K562 (cell line): Measurements from ENCODE around the gene MEGF9. TPM values are rescaled to one million over a fixed set of nuclear protein-coding genes. Genes with fewer than 3 reads are reported as not detected.

ENCODE experiments used
- ATAC-seq: fragments of 200-7000 bp; cut with Tn5 transposase; 3 replicates; pipeline ENCODE4 v1.9.1; 2020; ENCODE audit warnings: moderate library complexity
- BruUV-seq: library from RNA; stranded (reverse); fragments of 400-500 nt; replicated peaks from 2 replicates; lab custom pipeline; 2021; lab: Mats Ljungman, UMichigan
- CTCF ChIA-PET: fragments of 300-600 bp; formaldehyde crosslinking; extraction: SDS; loops from one replicate; lab custom pipeline; 2021; ENCODE audit warnings: low intra/inter-chr PET ratio; lab: Yijun Ruan, JAX
- POLR2A ChIA-PET: fragments of 300-600, 350-650 bp; sonication (Branson Sonifier 250); formaldehyde crosslinking; extraction: SDS; loops from one replicate; lab custom pipeline; 2021; ENCODE audit warnings: antibody characterized with exemption, inconsistent platforms; lab: Yijun Ruan, JAX
- DNase-seq, 4 experiments: peaks; one replicate each; pipeline versions ENCODE4 v3.0.0 to v3.0.0-alpha.2; 2011 to 2018; ENCODE audit warnings: low spot score in 3 of 4, mixed read lengths in 3 of 4; ENCODE audit errors: extremely low read depth in 1 of 4
- FAIRE-seq: peaks from 2 replicates; lab custom pipeline; 2011; peaks lifted over from hg19 to GRCh38; lab: Jason Lieb, UNC
- H2AFZ ChIP-seq: 2 replicates; pipeline ENCODE4 v1.6.0; 2011; ENCODE audit warnings: low read depth, low read length, control low read depth, inconsistent platforms
- H3K27ac ChIP-seq: fragments of 200-600 bp; 3 replicates; pipeline ENCODE4 v1.8.0; 2011; ENCODE audit warnings: low read depth, mild to moderate bottlenecking, control low read depth, inconsistent platforms, low read length, moderate library complexity, mixed read lengths; ENCODE audit errors: extremely low read depth
- H3K27me3 ChIP-seq, 2 experiments: fragments of 300-600 bp in 1 of 2; 2 replicates in 1 of 2; 3 replicates in 1 of 2; pipeline versions ENCODE4 v1.6.0 to v1.8.0; 2011; ENCODE audit warnings: inconsistent platforms in 2 of 2, low read length in 2 of 2, mild to moderate bottlenecking in 1 of 2, mixed read lengths in 1 of 2, moderate library complexity in 1 of 2; ENCODE audit not compliant: control insufficient read depth in 2 of 2, insufficient read depth in 2 of 2
- H3K36me3 ChIP-seq: fragments of 300-600 bp; 3 replicates; pipeline ENCODE4 v1.8.0; 2011; ENCODE audit warnings: mild to moderate bottlenecking, low read length, inconsistent platforms; ENCODE audit not compliant: control insufficient read depth, insufficient read depth
- H3K4me1 ChIP-seq, 2 experiments: fragments of 200-600 bp in 1 of 2; replicated peaks in 1 of 2; 2 replicates in 1 of 2; 3 replicates in 1 of 2; pipeline versions ENCODE4 v1.5.1 to v1.8.0; 2011; ENCODE audit warnings: inconsistent platforms in 2 of 2, low read length in 2 of 2, mild to moderate bottlenecking in 1 of 2, mixed read lengths in 1 of 2, moderate library complexity in 1 of 2; ENCODE audit not compliant: control insufficient read depth in 2 of 2, insufficient read depth in 2 of 2
- H3K4me2 ChIP-seq: 2 replicates; pipeline ENCODE4 v1.6.1; 2011; ENCODE audit warnings: low read length, control low read depth, inconsistent platforms, mixed read lengths; ENCODE audit not compliant: insufficient read depth
- H3K4me3 ChIP-seq: fragments of 200-600 bp; sonication (generic), shearing (Covaris generic); 2 replicates; pipeline ENCODE4 v1.5.1; 2016; ENCODE audit warnings: control low read depth, inconsistent platforms
- H3K79me2 ChIP-seq: fragments of 200-600 bp; 3 replicates; pipeline ENCODE4 v1.8.0; 2011; ENCODE audit warnings: low read length, inconsistent platforms; ENCODE audit not compliant: control insufficient read depth, insufficient read depth
- H3K9ac ChIP-seq, 2 experiments: 2 replicates each; pipeline versions ENCODE4 v1.6.0 to v1.6.1; 2011; ENCODE audit warnings: low read depth in 2 of 2, low read length in 2 of 2, control low read depth in 1 of 2, inconsistent platforms in 1 of 2, mild to moderate bottlenecking in 1 of 2, mixed read lengths in 1 of 2; ENCODE audit not compliant: insufficient read depth in 1 of 2
- H3K9me1 ChIP-seq: one replicate; pipeline ENCODE4 v1.6.0; 2011; ENCODE audit warnings: inconsistent platforms, mild to moderate bottlenecking, low read length, moderate library complexity; ENCODE audit not compliant: control insufficient read depth, insufficient read depth
- H3K9me3 ChIP-seq: replicated peaks from 2 replicates; pipeline ENCODE4 v1.5.1; 2011; ENCODE audit warnings: low read depth, low read length, inconsistent platforms; ENCODE audit not compliant: control insufficient read depth, insufficient read depth
- H4K20me1 ChIP-seq: replicated peaks from 2 replicates; pipeline ENCODE4 v1.6.1; 2011; ENCODE audit warnings: low read length, inconsistent platforms, mixed read lengths; ENCODE audit not compliant: control insufficient read depth, insufficient read depth
- ARNT ChIP-seq, 2 experiments: fragments of 450-650 bp; IDR thresholded peaks; 2 replicates each; pipeline ENCODE4 v1.6.1; 2016; ENCODE audit warnings: mild to moderate bottlenecking in 1 of 2
- MCM7 ChIP-seq, 2 experiments: fragments of 450-650 bp; IDR thresholded peaks; 2 replicates each; pipeline ENCODE4 v1.6.1; 2016 to 2018
- TEAD4 ChIP-seq, 2 experiments: sonication (generic) in 1 of 2; formaldehyde crosslinking in 1 of 2; IDR thresholded peaks; 2 replicates each; pipeline versions ENCODE4 v1.6.1 to v1.8.0; 2012 to 2022; ENCODE audit warnings: borderline replicate concordance in 1 of 2, inconsistent platforms in 1 of 2, low read length in 1 of 2, mild to moderate bottlenecking in 1 of 2, missing genetic modification reagents in 1 of 2
- WGBS: fragments of 100-300 bp; shearing (Covaris generic); methylation state at CpG from one replicate; pipeline ENCODE4 v1.1.6; 2016; ENCODE audit warnings: low coverage, mixed read lengths; ENCODE audit not compliant: insufficient coverage; ENCODE audit errors: missing lambda C conversion rate; 5-methylcytosine and 5-hydroxymethylcytosine counted together
- in situ Hi-C: fragments of 300-500 bp; cut with MboI; formaldehyde crosslinking; loops from 4 replicates; pipeline ENCODE4 v1.15.0; 2018; ENCODE audit warnings: inconsistent platforms, mixed read lengths
- intact Hi-C: fragments of 100-400 bp; cut with micrococcal nuclease; formaldehyde crosslinking; loops from 2 replicates; pipeline ENCODE4 v1.14.2; 2022
- polyA plus RNA-seq, 8 experiments: library from polyadenylated mRNA; depleted of rRNA in 4 of 8; stranded (reverse) in 5 of 8; unstranded in 3 of 8; fragments of >200 nt; fragmentation: Nextera tagmentation in 2 of 8; fragmentation: Illumina TruSeq in 1 of 8; extraction: Ambion mirVana in 2 of 8; extraction: Trizol in 1 of 8; gene quantifications; 2 replicates each; pipeline versions ENCODE4 v1.2.1 to v1.2.3, GENCODE V29; 2011 to 2014; ENCODE audit warnings: inconsistent platforms in 1 of 8, missing spikeins in 1 of 8
- total RNA-seq, 7 experiments: library from RNA; depleted of rRNA in 6 of 7; stranded (reverse); fragments of >200 nt in 6 of 7; fragmentation: Illumina TruSeq in 2 of 7; extraction: Trizol in 2 of 7; gene quantifications; 2 replicates each; pipeline versions ENCODE4 v1.2.1 to v1.2.3, GENCODE V29; 2011 to 2021; ENCODE audit warnings: low replicate concordance in 1 of 7
- TF ChIP-seq, protein P1 (sequence below): fragments of 250-450 bp; sonication (Bioruptor Pico); IDR thresholded peaks from 2 replicates; pipeline ENCODE4 v1.9.0; 2021; ENCODE audit warnings: mild to moderate bottlenecking
- TF ChIP-seq, protein P2 (sequence below): sonication (generic); formaldehyde crosslinking; IDR thresholded peaks from 2 replicates; pipeline ENCODE4 v1.8.1; 2022; ENCODE audit warnings: missing genetic modification reagents

MEGF9 gene
- total and polyA plus RNA-seq, 9 of the 15 experiments (the other 6 are each of a cell fraction or from before 2014, with no cell fraction given), result 2.1 to 6.2 (median 3.8) TPM

DNA sequence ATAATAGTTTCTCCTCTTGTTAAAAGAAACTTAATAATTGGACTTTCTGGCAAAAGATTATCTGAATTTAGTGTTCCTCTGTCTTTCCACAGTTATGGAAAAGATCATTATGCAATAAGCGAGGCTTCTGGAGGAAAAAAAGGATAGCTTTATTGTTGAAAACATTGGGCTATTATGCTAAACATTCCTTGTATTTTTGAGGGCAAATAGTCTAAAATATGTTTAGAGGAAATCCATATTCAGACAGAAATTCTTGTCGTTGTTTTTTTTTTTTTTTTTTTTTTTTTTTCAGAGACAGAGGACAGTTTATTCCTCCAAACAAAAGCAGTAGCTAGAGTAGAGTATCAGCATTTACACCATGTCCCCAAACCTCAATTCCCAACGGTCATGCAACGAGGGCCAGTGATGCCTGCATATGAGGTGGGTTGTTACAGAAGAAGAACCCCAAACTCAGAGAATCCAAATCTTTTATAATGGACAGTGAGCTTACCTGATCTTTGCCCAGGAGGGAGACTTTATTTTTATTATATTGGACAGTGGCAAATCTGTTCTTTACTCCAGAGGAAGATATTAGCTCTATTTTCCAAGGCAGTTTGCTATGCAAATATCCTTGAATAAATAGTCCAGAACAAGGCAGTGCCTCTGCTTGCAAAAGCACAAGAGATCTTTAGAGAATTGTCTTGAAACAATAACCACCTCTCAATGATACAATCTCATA, 85.9 kb downstream of the MEGF9 start:
- 42% methylated on average over 4 of the region's 4 CpGs for WGBS
- no peak for FAIRE-seq
- Histone ChIP-seq H3K4me3 (no peak overlapping the region), H3K9ac (no peak overlapping the region), H3K27ac (no peak overlapping the region), H3K4me1 (no peaks in the 10 kb centered on the region), H3K79me2 (no peaks in the 10 kb centered on the region), H3K9me3 (no peaks in the 10 kb centered on the region), H3K4me2 (no peak overlapping the region), H2AFZ (no peak overlapping the region), H3K9me1 (no peaks in the 10 kb centered on the region), H3K27me3 (no peaks in the 10 kb centered on the region), H4K20me1 (no peaks in the 10 kb centered on the region), H3K36me3 (no peaks in the 10 kb centered on the region)
- in situ Hi-C loops, result no loop called here
- DNase-seq, result no peak
- intact Hi-C loops, result no loop called here
- ChIA-PET CTCF (no interaction called here), POLR2A (interaction anchor here (1.2 kb wide), 1 partner anchor 322 kb away, joined by 3 read pairs; no protein-coding TSS in a partner anchor)
- ATAC-seq, result no peak
- no TSS peak for BruUV-seq
- TF ChIP-seq, protein P1, sequence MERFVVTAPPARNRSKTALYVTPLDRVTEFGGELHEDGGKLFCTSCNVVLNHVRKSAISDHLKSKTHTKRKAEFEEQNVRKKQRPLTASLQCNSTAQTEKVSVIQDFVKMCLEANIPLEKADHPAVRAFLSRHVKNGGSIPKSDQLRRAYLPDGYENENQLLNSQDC, result no peak
- TF ChIP-seq TEAD4 (IDR thresholded peaks at IDR 0.05; ENCODE audit: low read length) (no peak), TEAD4 (CRISPR knock-in tag; IDR thresholded peaks at IDR 0.05; ENCODE audit: borderline replicate concordance) (no peak), MCM7 (IDR thresholded peaks at IDR 0.05) (no peak), ARNT (IDR thresholded peaks at IDR 0.05) (no peak)
- TF ChIP-seq, protein P2, sequence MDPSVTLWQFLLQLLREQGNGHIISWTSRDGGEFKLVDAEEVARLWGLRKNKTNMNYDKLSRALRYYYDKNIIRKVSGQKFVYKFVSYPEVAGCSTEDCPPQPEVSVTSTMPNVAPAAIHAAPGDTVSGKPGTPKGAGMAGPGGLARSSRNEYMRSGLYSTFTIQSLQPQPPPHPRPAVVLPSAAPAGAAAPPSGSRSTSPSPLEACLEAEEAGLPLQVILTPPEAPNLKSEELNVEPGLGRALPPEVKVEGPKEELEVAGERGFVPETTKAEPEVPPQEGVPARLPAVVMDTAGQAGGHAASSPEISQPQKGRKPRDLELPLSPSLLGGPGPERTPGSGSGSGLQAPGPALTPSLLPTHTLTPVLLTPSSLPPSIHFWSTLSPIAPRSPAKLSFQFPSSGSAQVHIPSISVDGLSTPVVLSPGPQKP (CRISPR knock-in tag), result no peak
